ENCODE data around the gene PHC2.

Gene PHC2

DNA sequence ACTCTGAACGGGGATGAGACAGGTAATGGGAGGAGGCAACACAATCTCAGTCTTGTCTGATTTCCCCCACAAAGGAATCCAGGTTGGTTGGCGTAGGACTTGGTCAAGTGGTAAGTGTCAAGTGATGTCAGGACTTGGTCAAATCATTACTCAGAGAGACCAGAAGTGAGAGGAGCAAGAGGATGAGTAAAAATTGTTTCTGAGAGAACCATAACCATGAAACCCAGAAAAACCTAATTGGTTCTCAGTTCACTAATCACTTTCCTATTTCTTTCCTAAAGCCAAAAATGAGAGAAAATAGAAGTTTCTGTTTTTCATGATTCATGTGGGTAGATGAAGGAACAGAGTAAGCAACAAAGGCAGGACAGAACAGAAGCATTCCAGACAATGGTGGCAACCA is 5.0 kb downstream of the PHC2 start:
- Histone ChIP-seq H3K4me2 (ENCODE audit: low read length) (no peak overlapping the region), H3K4me1 (ENCODE audit: insufficient read depth, low read length, severe bottlenecking) (no peaks in the 10 kb centered on the region), H3K9me3 (ENCODE audit: low read length) (no peaks in the 10 kb centered on the region), H2AFZ (ENCODE audit: low read length) (no peak overlapping the region), H3K79me2 (ENCODE audit: insufficient read depth, low read length) (no peaks in the 10 kb centered on the region), H3K27me3 (ENCODE audit: insufficient read depth, low read length) (no peaks in the 10 kb centered on the region; the same call in 1 of the 2 replicates), H3K9ac (ENCODE audit: low read length) (no peak overlapping the region), H3K4me3 (ENCODE audit: low read depth, low read length, poor library complexity, severe bottlenecking) (no peak overlapping the region), H3F3A (ENCODE audit: insufficient read depth, low read length) (no peaks in the 10 kb centered on the region), H3K27ac (ENCODE audit: low read depth, low read length, poor library complexity, severe bottlenecking) (no peak overlapping the region), H3K36me3 (ENCODE audit: insufficient read depth, low read length) (no peaks in the 10 kb centered on the region), H4K20me1 (ENCODE audit: insufficient read depth, low read length) (no peaks in the 10 kb centered on the region), H3K9me2 (ENCODE audit: low read depth, low read length) (no peaks in the 10 kb centered on the region)
- TF ChIP-seq, protein P1, sequence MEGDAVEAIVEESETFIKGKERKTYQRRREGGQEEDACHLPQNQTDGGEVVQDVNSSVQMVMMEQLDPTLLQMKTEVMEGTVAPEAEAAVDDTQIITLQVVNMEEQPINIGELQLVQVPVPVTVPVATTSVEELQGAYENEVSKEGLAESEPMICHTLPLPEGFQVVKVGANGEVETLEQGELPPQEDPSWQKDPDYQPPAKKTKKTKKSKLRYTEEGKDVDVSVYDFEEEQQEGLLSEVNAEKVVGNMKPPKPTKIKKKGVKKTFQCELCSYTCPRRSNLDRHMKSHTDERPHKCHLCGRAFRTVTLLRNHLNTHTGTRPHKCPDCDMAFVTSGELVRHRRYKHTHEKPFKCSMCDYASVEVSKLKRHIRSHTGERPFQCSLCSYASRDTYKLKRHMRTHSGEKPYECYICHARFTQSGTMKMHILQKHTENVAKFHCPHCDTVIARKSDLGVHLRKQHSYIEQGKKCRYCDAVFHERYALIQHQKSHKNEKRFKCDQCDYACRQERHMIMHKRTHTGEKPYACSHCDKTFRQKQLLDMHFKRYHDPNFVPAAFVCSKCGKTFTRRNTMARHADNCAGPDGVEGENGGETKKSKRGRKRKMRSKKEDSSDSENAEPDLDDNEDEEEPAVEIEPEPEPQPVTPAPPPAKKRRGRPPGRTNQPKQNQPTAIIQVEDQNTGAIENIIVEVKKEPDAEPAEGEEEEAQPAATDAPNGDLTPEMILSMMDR (IDR thresholded peaks at IDR 0.05; ENCODE audit: low read length): no peak
- TF ChIP-seq EZH2 (IDR thresholded peaks at IDR 0.05; ENCODE audit: borderline replicate concordance, low read length): no peak

DNA sequence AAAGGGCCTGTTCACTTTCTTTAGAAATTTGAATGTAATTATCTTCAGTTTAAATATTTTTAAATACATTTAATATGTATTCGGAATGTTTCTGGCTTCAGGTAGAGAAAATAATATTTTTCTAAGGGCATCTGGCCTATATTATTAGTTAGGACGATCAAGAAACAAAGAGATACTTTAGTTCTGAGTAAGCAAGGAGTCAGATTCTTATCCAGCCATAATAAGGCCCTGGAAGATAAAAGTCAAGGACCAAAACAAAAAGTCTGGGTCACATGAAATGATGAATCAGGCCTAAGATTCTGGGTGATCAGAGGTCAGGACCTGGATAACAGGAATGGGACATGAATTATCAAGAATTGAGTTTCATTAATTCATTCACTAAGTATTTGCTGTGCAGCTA is 6.3 kb downstream of the PHC2 start:
- no peak overlapping the region for H3K4me3 ChIP-seq (ENCODE audit: low read depth, low read length, poor library complexity, severe bottlenecking)
- H3K9me2 ChIP-seq (ENCODE audit: low read depth, low read length): no peaks in the 10 kb centered on the region
- H3K9me3 ChIP-seq (ENCODE audit: low read length): no peaks in the 10 kb centered on the region
- H3K27ac ChIP-seq (ENCODE audit: low read depth, low read length, poor library complexity, severe bottlenecking): no peak overlapping the region
- H2AFZ ChIP-seq (ENCODE audit: low read length): no peak overlapping the region
- no peak overlapping the region for H3K9ac ChIP-seq (ENCODE audit: low read length)
- no peaks in the 10 kb centered on the region for H3K36me3 ChIP-seq (ENCODE audit: insufficient read depth, low read length)
- no peak overlapping the region for H3K4me2 ChIP-seq (ENCODE audit: low read length)
- H3K4me1 ChIP-seq (ENCODE audit: insufficient read depth, low read length, severe bottlenecking): no peaks in the 10 kb centered on the region
- H3K27me3 ChIP-seq (ENCODE audit: insufficient read depth, low read length): no peaks in the 10 kb centered on the region; the same call in 1 of the 2 replicates
- no peaks in the 10 kb centered on the region for H3F3A ChIP-seq (ENCODE audit: insufficient read depth, low read length)
- TF ChIP-seq, protein P1 (IDR thresholded peaks at IDR 0.05; ENCODE audit: low read length): no peak
- TF ChIP-seq EZH2 (IDR thresholded peaks at IDR 0.05; ENCODE audit: borderline replicate concordance, low read length): no peak
- H4K20me1 ChIP-seq (ENCODE audit: insufficient read depth, low read length): no peaks in the 10 kb centered on the region
- no peaks in the 10 kb centered on the region for H3K79me2 ChIP-seq (ENCODE audit: insufficient read depth, low read length)

DNA sequence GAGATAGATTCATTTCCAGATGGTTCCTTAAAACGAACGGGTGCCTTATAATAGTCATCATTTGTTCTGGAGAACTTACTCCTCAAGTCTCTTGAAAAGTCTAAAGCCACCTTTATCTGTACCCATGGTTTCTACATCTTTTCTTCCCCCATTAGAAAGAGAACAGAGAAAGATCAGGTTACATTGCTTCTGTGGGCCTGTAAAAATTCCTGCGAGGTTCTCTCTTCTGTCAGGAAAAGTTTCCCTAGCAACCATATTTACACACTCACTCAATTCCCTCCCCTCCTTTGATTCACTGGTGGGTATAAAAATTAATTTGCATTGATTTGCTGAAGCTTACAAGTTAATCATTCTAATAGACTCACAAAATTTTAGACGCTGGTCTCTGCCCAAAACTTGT is 6.7 kb downstream of the PHC2 start:
- TF ChIP-seq EZH2 (IDR thresholded peaks at IDR 0.05; ENCODE audit: borderline replicate concordance, low read length): no peak
- TF ChIP-seq, protein P1 (IDR thresholded peaks at IDR 0.05; ENCODE audit: low read length): no peak
- H3K4me1 ChIP-seq (ENCODE audit: insufficient read depth, low read length, severe bottlenecking): no peaks in the 10 kb centered on the region
- H3F3A ChIP-seq (ENCODE audit: insufficient read depth, low read length): no peaks in the 10 kb centered on the region
- no peaks in the 10 kb centered on the region for H3K9me2 ChIP-seq (ENCODE audit: low read depth, low read length)
- H3K9ac ChIP-seq (ENCODE audit: low read length): no peak overlapping the region
- no peak overlapping the region for H3K4me3 ChIP-seq (ENCODE audit: low read depth, low read length, poor library complexity, severe bottlenecking)
- H4K20me1 ChIP-seq (ENCODE audit: insufficient read depth, low read length): no peaks in the 10 kb centered on the region
- H3K27me3 ChIP-seq (ENCODE audit: insufficient read depth, low read length): no peaks in the 10 kb centered on the region; the same call in 1 of the 2 replicates
- H3K9me3 ChIP-seq (ENCODE audit: low read length): no peaks in the 10 kb centered on the region
- H3K36me3 ChIP-seq (ENCODE audit: insufficient read depth, low read length): no peaks in the 10 kb centered on the region
- no peak overlapping the region for H3K4me2 ChIP-seq (ENCODE audit: low read length)
- no peak overlapping the region for H2AFZ ChIP-seq (ENCODE audit: low read length)
- no peaks in the 10 kb centered on the region for H3K79me2 ChIP-seq (ENCODE audit: insufficient read depth, low read length)
- H3K27ac ChIP-seq (ENCODE audit: low read depth, low read length, poor library complexity, severe bottlenecking): no peak overlapping the region
